Trophoblast cell (in vitro differentiated cells and primary cell): ENCODE results near the gene THRA.

Experiments
- DNase-seq, 2 donors: peaks; one replicate each; pipeline ENCODE4 v3.0.0-alpha.2; 2016
- H2AFZ ChIP-seq: 2 replicates; pipeline ENCODE4 v1.6.1; 2013; ENCODE audit warnings: low read length, moderate library complexity, mild to moderate bottlenecking; ENCODE audit not compliant: insufficient read depth, poor library complexity
- H2AK5ac ChIP-seq: 2 replicates; pipeline ENCODE4 v1.6.1; 2013; ENCODE audit warnings: mild to moderate bottlenecking, low read length
- H2BK120ac ChIP-seq: 2 replicates; pipeline ENCODE4 v1.6.1; 2013; ENCODE audit warnings: low read length, mild to moderate bottlenecking, moderate library complexity; ENCODE audit not compliant: insufficient read depth, poor library complexity
- H2BK12ac ChIP-seq: 2 replicates; pipeline ENCODE4 v1.6.1; 2013; ENCODE audit warnings: mild to moderate bottlenecking, low read length, moderate library complexity
- H2BK5ac ChIP-seq: 2 replicates; pipeline ENCODE4 v1.6.1; 2013; ENCODE audit warnings: low read length, low read depth, moderate library complexity, mild to moderate bottlenecking; ENCODE audit not compliant: poor library complexity
- H3K14ac ChIP-seq: 2 replicates; pipeline ENCODE4 v1.6.1; 2013; ENCODE audit warnings: mild to moderate bottlenecking, low read length
- H3K18ac ChIP-seq: 2 replicates; pipeline ENCODE4 v1.6.1; 2013; ENCODE audit warnings: mild to moderate bottlenecking, low read length
- H3K23ac ChIP-seq: 2 replicates; pipeline ENCODE4 v1.6.1; 2013; ENCODE audit warnings: low read length
- H3K27ac ChIP-seq: 2 replicates; pipeline ENCODE4 v1.5.1; 2013; ENCODE audit warnings: low read depth, mild to moderate bottlenecking, inconsistent platforms, low read length, moderate library complexity
- H3K27me3 ChIP-seq: 2 replicates; pipeline ENCODE4 v1.6.1; 2013; ENCODE audit warnings: inconsistent platforms, mild to moderate bottlenecking, low read length, moderate library complexity; ENCODE audit not compliant: insufficient read depth
- H3K36me3 ChIP-seq, 2 experiments: 1 replicate in 1 of 2; 2 replicates in 1 of 2; pipeline ENCODE4 v1.6.1; 2013; ENCODE audit warnings: low read length in 2 of 2, mild to moderate bottlenecking in 2 of 2, moderate library complexity in 1 of 2; ENCODE audit not compliant: insufficient read depth in 2 of 2, control insufficient read depth in 1 of 2
- H3K4ac ChIP-seq: 2 replicates; pipeline ENCODE4 v1.6.1; 2013; ENCODE audit warnings: low read depth, mild to moderate bottlenecking, low read length, moderate library complexity
- H3K4me1 ChIP-seq, 2 experiments: 1 replicate in 1 of 2; 2 replicates in 1 of 2; pipeline ENCODE4 v1.6.1; 2013; ENCODE audit warnings: low read length in 2 of 2, mild to moderate bottlenecking in 2 of 2, moderate library complexity in 1 of 2; ENCODE audit not compliant: insufficient read depth in 2 of 2, control insufficient read depth in 1 of 2
- H3K4me2 ChIP-seq: 2 replicates; pipeline ENCODE4 v1.6.1; 2013; ENCODE audit warnings: inconsistent platforms, mild to moderate bottlenecking, low read length, moderate library complexity
- H3K4me3 ChIP-seq: 2 replicates; pipeline ENCODE4 v1.5.1; 2013; ENCODE audit warnings: mild to moderate bottlenecking, low read depth, low read length, inconsistent platforms
- H3K79me1 ChIP-seq: one replicate; pipeline ENCODE4 v1.6.1; 2013; ENCODE audit warnings: low read length
- H3K79me2 ChIP-seq: 2 replicates; pipeline ENCODE4 v1.6.1; 2013; ENCODE audit warnings: low read length, mild to moderate bottlenecking; ENCODE audit not compliant: control insufficient read depth, insufficient read depth, poor library complexity
- H3K9ac ChIP-seq: 2 replicates; pipeline ENCODE4 v1.6.1; 2013; ENCODE audit warnings: mild to moderate bottlenecking, low read length
- H3K9me3 ChIP-seq: 2 replicates; pipeline ENCODE4 v1.6.1; 2013; ENCODE audit warnings: low read depth, mild to moderate bottlenecking, control low read depth, inconsistent platforms, low read length; ENCODE audit not compliant: insufficient read depth
- H4K12ac ChIP-seq: 2 replicates; pipeline ENCODE4 v1.6.1; 2013; ENCODE audit warnings: low read depth, mild to moderate bottlenecking, low read length, moderate library complexity
- H4K8ac ChIP-seq: 2 replicates; pipeline ENCODE4 v1.6.1; 2013; ENCODE audit warnings: low read depth, mild to moderate bottlenecking, low read length, moderate library complexity
- H4K91ac ChIP-seq: one replicate; pipeline ENCODE4 v1.6.1; 2013; ENCODE audit warnings: low read depth, mild to moderate bottlenecking, low read length, moderate library complexity
- WGBS: extraction: QIAGEN DNeasy Blood & Tissue Kit; methylation state at CpG from one replicate; pipeline ENCODE4 v1.1.7; 2013; ENCODE audit warnings: missing lambda C conversion rate; ENCODE audit not compliant: insufficient read length, insufficient coverage; ENCODE audit errors: extremely low coverage; 5-methylcytosine and 5-hydroxymethylcytosine counted together

THRA gene

GRCh38 chr17:40097931-40098845, 35.4 kb downstream of the THRA start:
- no peak overlapping the region for H3K23ac ChIP-seq
- peaks cover 11 to 12% of the 10 kb centered on the region in 2 experiments for H3K36me3 ChIP-seq
- H3K79me2 ChIP-seq = no peaks in the 10 kb centered on the region
- H2BK12ac ChIP-seq = peak overlapping the region; percentile 53
- H3K27ac ChIP-seq = no peak overlapping the region
- peak overlapping the region; percentile 56 for H2BK120ac ChIP-seq
- H3K14ac ChIP-seq = peak overlapping the region; percentile 36
- H4K91ac ChIP-seq = peak overlapping the region; percentile 86
- H4K8ac ChIP-seq = peak overlapping the region; percentile 48
- peaks cover 20 to 34% of the 10 kb centered on the region in 2 experiments for H3K4me1 ChIP-seq
- H3K27me3 ChIP-seq = no peaks in the 10 kb centered on the region
- H3K4ac ChIP-seq = peak overlapping the region; percentile 29
- H2AFZ ChIP-seq = no peak overlapping the region
- no peak overlapping the region for H4K12ac ChIP-seq
- no peak overlapping the region for H3K4me3 ChIP-seq
- H3K79me1 ChIP-seq = peaks cover 11% of the 10 kb centered on the region
- no peak overlapping the region for H3K9ac ChIP-seq
- peaks cover 4% of the 10 kb centered on the region for H3K9me3 ChIP-seq
- H2BK5ac ChIP-seq = no peak overlapping the region
- no CpG with 5 or more reads among the region's 9 CpGs for WGBS
- H2AK5ac ChIP-seq = peak overlapping the region; percentile 42
- DNase-seq = no peak
- H3K4me2 ChIP-seq = peak overlapping the region; percentile 7
- no peak overlapping the region for H3K18ac ChIP-seq

- H3K27ac ChIP-seq = no peak overlapping the region
- peak overlapping the region; percentile 56 for H2BK120ac ChIP-seq
- peak overlapping the region; percentile 26 for H3K4me3 ChIP-seq
- peak overlapping the region; percentile 48 for H4K8ac ChIP-seq
- peak; percentile 94 to 97 for DNase-seq
- peak overlapping the region; percentile 42 for H2AK5ac ChIP-seq
- peaks cover 11% of the 10 kb centered on the region for H3K79me1 ChIP-seq
- no peaks in the 10 kb centered on the region for H3K79me2 ChIP-seq
- H3K18ac ChIP-seq = no peak overlapping the region
- no peak overlapping the region for H4K12ac ChIP-seq
- no peak overlapping the region for H2BK5ac ChIP-seq
- peak overlapping the region; percentile 86 for H4K91ac ChIP-seq
- WGBS = no CpG with 5 or more reads among the region's 52 CpGs
- H3K9me3 ChIP-seq = peaks cover 4% of the 10 kb centered on the region
- H3K4ac ChIP-seq = peak overlapping the region; percentile 29
- H2AFZ ChIP-seq = peak overlapping the region; percentile 19
- no peak overlapping the region for H3K23ac ChIP-seq
- peak overlapping the region; percentile 86 for H3K4me2 ChIP-seq
- peak overlapping the region; percentile 36 for H3K14ac ChIP-seq
- H3K27me3 ChIP-seq = no peaks in the 10 kb centered on the region
- peaks cover 3 to 6% of the 10 kb centered on the region in 2 experiments for H3K36me3 ChIP-seq
- no peak overlapping the region for H2BK12ac ChIP-seq
- no peak overlapping the region for H3K9ac ChIP-seq
- peaks cover 21 to 34% of the 10 kb centered on the region in 2 experiments for H3K4me1 ChIP-seq
These were observed 36.3 kb downstream of the THRA start for GRCh38 chr17:40098846-40099618.

GRCh38 chr17:40099619-40100418, 37.1 kb downstream of the THRA start:
- Histone ChIP-seq H4K12ac (no peak overlapping the region), H3K79me2 (no peaks in the 10 kb centered on the region), H3K4ac (no peak overlapping the region), H2BK12ac (no peak overlapping the region), H3K4me3 (peak overlapping the region; percentile 34), H3K18ac (no peak overlapping the region), H3K23ac (no peak overlapping the region), H3K4me2 (peak overlapping the region; percentile 86), H3K9me3 (peaks cover 4% of the 10 kb centered on the region), H4K8ac (peak overlapping the region; percentile 13), H2AK5ac (no peak overlapping the region), H3K4me1 (peaks cover 21 to 37% of the 10 kb centered on the region in 2 experiments), H2AFZ (peak overlapping the region; percentile 47), H3K9ac (no peak overlapping the region), H3K27ac (no peak overlapping the region), H2BK5ac (no peak overlapping the region), H3K79me1 (peaks cover 11% of the 10 kb centered on the region), H3K36me3 (peaks cover 2 to 6% of the 10 kb centered on the region in 2 experiments), H2BK120ac (peak overlapping the region; percentile 1), H3K14ac (peak overlapping the region; percentile 1), H4K91ac (peak overlapping the region; percentile 20), H3K27me3 (no peaks in the 10 kb centered on the region)
- no CpG with 5 or more reads among the region's 31 CpGs for WGBS
- no peak for DNase-seq

GRCh38 chr17:40100419-40100668, 37.6 kb downstream of the THRA start, which contains the start of gene NR1D1:
Gene NR1D1 (minus strand): TSS chr17:40100589. CDS start chr17:40100094, 495 bp downstream.
- H4K8ac ChIP-seq = peak within 1 kb of the TSS; percentile 41
- H3K27ac ChIP-seq = peak within 1 kb of the TSS; percentile 13
- peak within 1 kb of the TSS; percentile 34 for H3K4me3 ChIP-seq
- H3K79me2 ChIP-seq = no peaks in the 10 kb centered on the region
- H2BK120ac ChIP-seq = peak within 1 kb of the TSS; percentile 33
- H2AK5ac ChIP-seq = no peak within 1 kb of the TSS
- peaks cover 21 to 37% of the 10 kb centered on the region in 2 experiments for H3K4me1 ChIP-seq
- H3K18ac ChIP-seq = peak within 1 kb of the TSS; percentile 4
- H3K23ac ChIP-seq = no peak within 1 kb of the TSS
- H3K27me3 ChIP-seq = no peaks in the 10 kb centered on the region
- peak within 1 kb of the TSS; percentile 47 for H2AFZ ChIP-seq
- peaks cover 4% of the 10 kb centered on the region for H3K9me3 ChIP-seq
- no peak within 1 kb of the TSS for H3K4ac ChIP-seq
- no CpG with 5 or more reads among the region's 16 CpGs for WGBS
- no peak within 1 kb of the TSS for H2BK12ac ChIP-seq
- no peak for DNase-seq
- H4K12ac ChIP-seq = peak within 1 kb of the TSS; percentile 32
- H4K91ac ChIP-seq = peak within 1 kb of the TSS; percentile 20
- peak within 1 kb of the TSS; percentile 2 for H2BK5ac ChIP-seq
- H3K36me3 ChIP-seq = peaks cover 2 to 6% of the 10 kb centered on the region in 2 experiments
- peaks cover 11% of the 10 kb centered on the region for H3K79me1 ChIP-seq
- peak within 1 kb of the TSS; percentile 86 for H3K4me2 ChIP-seq
- no peak within 1 kb of the TSS for H3K9ac ChIP-seq
- H3K14ac ChIP-seq = peak within 1 kb of the TSS; percentile 13
